Urothelium cell line (cell line): ENCODE data around the gene KAT7.

Experiments used
- DNase-seq: peaks from one replicate; pipeline ENCODE4 v3.0.0; 2011; ENCODE audit warnings: low spot score, mixed read lengths
- FAIRE-seq: peaks from 2 replicates; lab custom pipeline; 2011; peaks lifted over from hg19 to GRCh38; lab: Jason Lieb, UNC

KAT7 gene

DNA sequence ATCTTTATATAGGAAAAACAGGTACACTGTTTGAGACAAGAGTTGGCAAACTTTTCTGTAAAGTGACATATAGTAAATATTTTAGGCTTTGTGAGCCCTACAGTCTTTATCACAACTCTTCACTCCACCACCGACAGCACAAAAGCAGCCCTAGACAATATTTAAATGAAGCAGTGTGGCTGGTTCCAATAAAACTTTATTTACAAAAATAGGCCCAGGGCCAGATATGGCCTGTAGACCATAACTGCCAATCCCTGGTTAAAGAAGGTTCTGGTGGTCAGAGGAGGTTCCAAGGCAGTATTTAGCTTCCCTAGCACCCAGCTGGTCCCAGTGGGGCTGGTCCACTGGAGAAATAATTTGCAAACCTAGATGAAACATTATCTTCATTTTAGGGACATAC lies 28.2 kb upstream of the KAT7 start:
- FAIRE-seq (no peak), DNase-seq (no peak)

DNA sequence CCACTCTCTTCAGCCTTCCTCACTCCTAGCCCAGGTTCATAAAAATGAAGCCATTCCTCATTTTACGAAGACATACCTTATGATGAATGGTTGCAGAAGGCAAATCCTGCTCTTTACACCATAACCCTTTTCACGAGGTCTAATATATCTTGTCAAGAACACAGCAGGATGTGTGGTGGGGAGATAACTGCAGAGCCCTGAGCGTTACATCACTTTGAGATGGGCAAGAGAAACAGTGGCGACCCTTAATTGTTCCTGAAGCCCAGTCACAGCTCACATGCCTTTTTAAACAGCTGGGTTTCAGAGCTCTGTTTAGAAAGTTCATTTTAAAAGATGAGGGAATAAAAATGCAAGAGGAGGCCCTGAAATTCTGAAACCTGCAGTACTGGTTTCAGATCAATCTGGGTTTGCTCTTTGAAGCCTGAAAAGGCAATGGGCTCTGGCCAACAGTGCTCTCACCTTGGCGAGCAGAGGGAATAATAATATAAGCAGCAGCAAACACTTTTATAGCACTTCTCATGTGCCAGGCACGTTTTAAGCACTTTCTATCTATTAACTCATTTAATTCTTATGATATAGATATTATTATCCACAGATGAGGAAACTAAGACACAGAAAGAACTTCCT lies 27.4 kb upstream of the KAT7 start:
- FAIRE-seq = no peak

DNA sequence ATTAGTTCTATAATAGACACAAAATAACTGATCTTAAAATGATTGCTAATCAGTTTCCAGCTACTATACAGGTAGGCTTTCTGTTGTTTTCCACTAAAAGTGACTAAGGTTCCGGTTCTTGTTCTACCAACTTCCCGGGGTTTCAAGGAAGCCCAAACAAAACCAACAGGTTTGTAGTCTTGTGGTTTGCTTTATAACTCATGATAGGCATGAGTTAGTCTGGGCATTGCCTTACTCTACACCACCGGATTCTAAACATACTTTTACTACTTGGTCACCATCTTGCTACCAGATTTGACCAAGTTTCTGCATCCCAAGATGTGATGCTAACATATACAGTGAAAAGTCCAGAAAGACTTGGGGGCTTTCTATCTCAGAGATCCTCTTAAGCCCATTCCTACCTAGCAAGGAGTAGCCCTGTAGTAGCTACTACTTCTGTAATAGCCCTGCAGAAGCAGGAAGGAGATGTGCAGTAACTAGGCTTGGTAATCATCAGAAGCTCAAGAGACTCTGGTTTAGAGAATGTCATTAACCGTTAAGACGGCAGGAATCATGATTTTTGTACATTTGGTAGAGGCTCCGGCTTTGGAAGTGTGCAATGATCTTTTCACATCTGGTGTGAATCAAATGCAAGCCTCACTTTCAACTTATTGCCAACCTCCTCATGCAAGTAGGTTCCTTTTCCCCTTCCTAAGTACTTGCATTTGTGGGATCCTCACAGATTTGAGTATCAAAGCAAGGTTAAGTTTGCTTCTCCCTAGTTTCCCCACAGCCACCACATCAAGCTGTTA lies 26.1 kb upstream of the KAT7 start:
- DNase-seq (no peak), FAIRE-seq (no peak)

More for the DNA sequence above, 27.4 kb upstream of the KAT7 start:
- no peak for DNase-seq

DNA sequence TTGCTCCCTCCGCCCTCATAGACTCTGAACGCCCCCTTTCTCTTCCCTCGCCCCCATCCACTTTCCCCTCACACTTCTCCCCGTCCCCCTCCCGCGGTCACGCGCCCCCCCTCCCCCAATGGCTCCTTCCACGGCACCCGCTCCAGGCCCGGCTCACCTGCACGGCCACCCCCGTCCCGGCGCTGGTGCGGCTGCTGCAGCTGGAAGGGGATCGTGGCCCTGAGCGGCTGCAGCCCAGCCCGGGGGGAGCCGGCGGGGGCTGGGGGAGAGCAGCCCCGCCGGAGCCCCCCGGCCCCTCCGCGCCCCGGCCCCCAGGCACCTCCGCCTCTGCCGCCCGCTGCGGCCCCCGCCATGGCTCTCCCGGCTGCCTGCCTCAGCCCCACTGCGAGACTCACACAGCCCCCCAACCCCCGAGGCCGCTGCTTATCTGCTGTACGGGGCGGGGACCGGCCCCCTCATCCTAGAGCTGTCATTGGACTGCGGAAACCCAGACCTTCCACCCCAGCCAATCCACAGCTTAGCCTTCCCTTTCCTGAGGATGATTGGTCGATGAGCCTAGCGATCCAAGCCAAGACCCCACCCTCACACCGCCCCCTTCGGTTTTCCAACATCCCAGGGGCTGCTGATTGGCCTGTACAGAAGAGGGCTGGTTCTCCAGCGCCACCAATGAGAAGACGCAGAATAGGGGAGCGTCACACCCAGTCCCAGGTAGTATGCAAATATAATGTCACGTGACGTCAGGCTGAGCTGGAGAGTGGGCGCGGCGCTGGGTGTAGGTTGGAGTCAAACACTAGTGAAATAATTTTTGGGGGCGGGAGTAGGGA lies 24.5 kb upstream of the KAT7 start, which contains the start of gene FAM117A:
TSS of gene FAM117A (minus strand) at position 397 of the 824 bp plus-strand sequence. CDS start at position 353, 44 bp downstream.
- peak; percentile 32 for FAIRE-seq
- DNase-seq = peak; percentile 99

DNA sequence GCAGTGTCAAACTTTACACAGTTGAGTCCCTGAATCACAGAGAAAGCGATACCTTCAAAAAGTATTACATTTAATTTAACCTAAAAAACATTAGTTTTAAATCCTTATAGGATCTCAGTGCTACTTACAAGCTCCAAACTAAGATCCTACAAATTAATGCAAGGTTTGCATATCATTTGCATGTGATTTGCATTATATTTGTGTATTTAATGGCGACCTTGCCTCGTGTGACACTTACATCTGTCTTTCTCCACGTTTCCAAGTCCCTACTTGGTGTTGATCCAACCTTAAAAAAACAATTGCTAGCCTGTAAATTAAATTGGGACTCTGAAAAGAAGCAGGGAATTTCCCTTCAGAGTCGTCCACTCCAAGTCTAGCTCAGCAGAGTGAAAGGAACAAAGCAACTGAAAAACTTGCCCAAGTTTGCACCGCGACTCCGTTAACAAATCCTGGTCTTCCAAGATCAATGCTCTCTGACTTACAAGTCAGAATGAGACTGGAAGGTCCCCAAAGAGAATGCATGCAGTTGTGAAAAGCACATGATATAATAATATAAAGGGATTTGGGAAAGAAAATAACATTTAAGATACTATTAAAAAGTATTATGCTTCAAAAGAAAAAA lies 23.8 kb upstream of the KAT7 start:
- FAIRE-seq (no peak), DNase-seq (no peak)

DNA sequence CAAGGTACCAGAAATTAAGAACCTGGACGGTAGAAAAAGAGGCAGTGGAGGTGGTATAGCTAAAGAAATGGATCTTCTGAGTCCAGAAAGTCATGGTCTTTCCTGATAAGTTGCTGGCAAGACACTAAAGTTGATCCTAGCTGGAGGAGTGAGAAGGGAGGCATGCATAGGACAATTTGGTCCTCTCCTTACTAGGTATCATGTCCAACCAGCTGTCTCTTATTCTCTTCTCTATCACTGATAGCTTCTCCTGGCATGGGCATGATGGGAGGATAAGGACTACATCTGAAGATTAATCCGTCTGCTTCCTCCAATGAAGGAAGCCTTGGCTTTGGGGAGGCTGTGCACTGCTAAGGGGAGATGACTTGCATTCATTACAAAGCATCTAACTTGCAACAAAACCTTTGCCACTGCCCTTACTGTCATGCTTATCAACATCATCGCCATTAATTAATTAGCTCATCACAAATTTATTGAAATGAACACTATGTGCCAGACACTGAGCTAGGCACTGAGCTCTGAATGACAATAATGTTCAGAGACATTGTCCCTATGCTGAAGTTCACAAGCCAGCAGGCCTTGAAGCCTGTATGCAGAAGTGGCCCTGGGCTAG lies 21.5 kb upstream of the KAT7 start:
- FAIRE-seq (no peak), DNase-seq (no peak)

DNA sequence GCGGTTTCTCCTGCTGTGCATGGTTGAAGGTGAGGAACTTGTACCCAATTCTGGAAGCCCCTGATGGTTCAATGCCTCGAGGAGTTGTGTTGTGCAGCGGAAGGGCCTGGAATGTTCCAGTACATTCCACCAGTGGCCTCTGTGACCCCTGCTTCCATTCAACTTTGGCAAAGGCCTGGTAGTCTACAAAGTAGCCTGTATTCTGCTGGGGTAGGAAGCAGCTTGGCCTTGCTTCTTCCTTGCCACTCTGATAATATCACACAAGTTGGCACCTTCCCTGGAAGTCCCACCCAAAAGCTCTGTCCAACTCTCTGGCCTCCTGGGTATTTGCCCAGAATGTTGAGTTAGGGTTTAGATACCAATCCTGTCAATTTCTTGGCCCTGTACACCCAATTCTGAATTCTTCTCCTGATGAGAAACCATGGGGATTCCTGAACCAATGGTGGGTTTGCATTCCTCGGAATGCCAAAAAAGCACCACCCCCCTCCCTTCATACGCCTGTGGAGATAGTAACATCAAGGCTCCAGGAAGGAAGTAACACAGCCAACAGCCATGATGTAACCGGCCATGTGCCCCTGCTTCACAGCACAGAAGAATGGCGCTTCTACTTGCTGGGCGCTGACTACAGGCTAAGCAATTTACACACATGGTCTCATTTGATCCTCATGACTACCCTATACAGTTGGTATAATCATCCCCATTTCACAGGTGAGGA lies 12.8 kb upstream of the KAT7 start:
- DNase-seq = no peak

DNA sequence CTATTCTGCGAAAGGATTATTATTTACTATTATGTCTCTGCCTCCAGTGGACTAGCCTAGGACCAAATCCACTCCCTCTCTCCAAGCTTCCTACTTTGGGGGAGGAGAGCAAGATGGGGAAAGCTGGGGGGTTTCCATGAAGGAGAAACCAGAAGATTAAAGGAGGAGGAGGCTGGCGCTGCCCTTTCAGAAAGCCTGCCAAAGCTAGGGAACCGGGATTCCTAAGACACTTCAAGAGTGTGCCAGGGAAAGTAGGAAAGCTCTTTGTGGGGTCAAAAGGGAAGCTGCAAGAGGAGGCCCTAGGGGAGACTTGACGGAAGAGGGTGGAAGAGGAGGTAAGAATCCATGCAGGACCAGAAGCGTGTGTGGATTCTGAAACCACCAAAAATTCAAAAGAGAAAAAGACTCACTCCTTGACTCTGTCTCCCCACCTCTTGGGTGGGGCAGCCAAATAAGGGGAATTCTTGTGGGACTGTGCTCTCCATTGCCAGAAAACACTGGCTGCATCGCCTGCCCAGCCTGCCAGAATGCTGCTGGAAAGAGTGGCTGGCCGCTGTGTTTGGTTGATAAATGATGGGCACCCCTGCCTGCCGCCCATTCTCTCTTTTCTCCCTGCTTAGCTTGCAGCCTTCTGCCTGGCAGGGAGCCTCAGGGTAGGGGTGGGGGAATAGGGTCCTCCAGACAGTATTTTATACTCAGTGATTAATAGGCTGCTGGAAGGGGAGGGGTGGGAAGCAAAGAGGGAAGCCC lies 11.8 kb upstream of the KAT7 start:
- FAIRE-seq = no peak
- DNase-seq = no peak

More for the DNA sequence above, 12.8 kb upstream of the KAT7 start:
- no peak for FAIRE-seq

DNA sequence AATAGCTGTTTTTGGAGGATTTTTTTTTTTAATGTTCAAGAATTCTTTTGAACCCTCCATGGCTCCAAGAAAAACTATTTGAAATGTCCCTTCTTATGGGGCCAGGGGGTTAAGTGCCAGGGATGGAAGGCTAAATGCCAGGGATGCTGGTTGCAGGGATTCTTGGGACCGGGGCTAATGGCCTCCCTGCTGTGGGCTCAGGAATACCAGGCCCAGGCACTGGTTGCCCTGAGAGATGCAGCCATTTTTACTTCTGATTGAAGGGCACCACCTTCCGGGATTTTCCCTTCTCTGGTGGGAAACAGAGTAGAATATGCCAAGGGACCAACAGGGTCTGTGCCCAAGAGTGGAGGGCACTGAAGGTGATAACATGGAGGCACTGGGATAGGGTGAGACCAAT lies 10.9 kb upstream of the KAT7 start:
- DNase-seq (no peak), FAIRE-seq (no peak)

DNA sequence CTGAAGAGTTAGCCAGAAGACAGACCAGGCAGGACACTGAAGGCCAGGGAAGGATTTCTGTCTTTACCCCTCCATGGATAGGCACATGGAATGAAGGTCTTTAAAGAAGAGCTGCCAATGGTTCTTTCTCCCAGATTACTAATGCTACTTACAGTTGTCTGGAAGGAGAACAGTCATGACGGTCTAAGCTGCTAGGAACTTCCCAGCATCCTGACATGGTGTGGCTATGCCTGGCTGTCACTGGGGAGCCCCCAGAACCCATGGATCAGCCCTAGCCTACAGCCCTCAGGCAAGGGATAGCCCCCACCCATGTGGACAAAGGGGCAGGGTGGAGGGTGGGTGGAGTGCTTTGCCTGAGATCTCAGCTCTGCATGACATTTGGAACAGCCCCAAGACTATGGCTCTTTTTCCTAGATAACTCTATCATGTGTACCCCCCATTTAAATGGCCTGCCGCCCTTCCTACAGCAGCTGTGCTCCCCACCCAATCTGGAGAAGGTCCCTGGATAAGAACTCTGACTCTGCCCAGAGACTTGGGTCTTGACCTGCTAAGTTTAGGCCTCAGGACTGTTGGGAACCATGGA lies 9.2 kb upstream of the KAT7 start:
- DNase-seq = no peak
- FAIRE-seq = no peak

DNA sequence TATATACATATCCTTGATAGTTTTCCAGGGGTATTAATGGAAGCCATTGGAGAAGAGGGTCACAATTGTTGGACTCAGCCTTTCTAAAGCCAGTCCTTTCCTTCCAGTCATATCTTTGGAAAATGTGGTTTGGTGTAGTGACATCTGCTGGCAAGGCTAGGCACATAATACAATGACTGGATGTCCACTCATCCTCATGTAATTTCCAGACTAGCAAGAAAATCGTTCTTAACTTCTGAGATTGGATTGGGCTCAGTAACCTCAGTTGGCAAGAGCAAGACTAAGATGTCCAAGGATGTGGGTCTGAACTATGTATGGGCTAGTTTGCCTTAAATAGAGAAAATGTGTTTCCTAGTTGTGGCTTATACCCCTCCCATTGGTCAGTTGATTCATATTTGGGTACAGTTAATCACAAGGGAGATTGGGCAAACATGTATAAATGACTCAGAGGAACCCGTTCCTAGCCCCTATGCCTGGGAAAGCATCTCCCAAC lies 8.7 kb upstream of the KAT7 start:
- no peak for FAIRE-seq
- peak; percentile 37 for DNase-seq

DNA sequence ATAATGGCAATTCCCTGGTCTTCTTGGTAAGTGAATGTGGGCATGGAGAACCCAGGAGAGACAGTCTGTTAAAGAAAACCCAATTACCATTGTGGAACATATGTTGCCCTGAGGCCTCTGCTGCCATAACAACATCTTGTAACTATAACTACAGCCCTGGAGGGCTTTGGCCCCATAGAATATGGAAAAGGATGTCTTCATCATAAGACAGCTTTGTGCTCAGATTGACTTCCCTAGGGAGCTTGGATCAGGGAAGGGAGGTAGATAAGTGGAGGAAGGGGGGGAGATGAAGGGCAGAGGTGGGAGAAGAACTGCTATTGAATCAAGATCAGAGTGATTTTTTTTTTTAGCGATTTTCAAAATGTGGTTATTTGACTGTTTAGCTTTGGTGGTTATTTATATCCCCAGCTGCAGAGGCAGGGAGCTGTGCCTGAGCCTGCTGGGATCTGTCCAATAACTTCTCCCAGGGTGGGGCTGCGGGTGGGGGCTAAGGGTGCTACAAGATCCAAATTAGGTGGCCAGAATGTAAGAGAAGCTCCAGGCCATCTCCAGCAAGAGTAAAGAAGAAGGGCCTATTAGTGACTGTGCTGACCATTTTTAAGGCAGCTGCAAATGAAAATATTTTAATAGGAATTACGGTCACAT lies 5.3 kb upstream of the KAT7 start:
- FAIRE-seq (no peak), DNase-seq (no peak)

DNA sequence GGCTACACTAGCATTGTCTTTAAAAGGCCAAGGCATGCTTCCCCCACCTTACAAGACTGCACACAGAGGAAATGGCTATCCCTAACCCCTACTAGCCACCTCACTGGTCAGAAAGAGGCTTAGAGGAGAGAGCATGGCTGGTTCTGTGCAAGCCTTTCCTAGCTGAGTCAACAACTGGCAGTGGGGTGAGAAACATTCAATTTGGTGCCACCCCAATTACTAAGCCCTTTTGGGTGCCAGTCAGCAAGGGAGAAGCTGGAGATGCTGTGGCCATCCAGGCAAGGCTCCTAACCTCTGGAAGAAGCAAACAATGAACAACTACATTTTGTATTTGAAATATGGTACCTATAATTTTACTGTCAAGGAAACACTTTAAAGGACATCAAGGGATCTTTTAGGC lies 4.7 kb upstream of the KAT7 start:
- FAIRE-seq = no peak
- DNase-seq = no peak

DNA sequence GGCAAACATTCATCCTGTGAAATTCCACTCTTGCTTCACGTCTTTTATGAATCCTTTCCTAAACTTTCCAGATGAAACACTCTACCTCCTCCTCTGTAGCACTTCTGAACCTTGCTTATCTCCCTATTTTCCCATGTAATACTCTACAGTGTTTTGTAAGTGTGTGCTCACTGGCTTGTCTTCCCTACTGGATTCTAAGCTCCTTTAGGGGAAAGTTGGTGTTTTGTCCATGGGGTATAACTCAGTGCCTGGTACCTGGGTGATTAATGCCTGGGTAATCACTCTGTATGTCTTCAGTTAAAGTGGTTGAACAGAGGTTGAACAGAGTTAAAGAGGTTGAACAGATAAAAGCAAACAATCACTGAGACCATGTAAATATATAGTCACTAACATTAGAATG lies 3.8 kb upstream of the KAT7 start:
- FAIRE-seq (no peak), DNase-seq (no peak)

DNA sequence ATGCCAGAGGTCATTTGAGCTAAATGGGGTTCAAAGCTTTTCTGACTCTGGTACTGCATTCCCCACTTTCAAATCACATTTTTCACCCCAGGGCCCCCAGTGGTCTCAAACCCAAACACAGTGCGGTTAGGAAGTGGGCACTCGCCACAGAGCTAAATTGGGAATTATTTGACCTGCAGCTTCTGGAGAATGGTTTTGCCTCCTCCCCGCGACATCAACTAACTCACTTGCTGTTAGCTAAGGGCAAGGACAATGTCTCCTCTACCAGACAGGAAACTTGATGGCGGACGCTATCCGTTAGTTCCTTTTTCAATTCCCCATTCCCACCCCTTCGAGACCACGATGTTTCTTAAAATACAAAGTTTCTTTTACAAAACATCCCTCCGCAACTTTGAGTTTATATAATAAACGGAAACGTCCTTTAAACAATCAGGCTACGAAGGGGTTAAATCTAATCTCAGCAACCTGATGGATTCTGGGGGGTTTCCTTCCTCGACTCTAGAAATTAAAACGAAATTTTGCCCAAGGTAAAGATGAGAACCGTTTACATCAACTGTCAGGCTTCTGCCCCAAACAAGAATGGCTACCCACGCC lies 500 bp upstream of the KAT7 start:
- no peak for DNase-seq
- FAIRE-seq = no peak

DNA sequence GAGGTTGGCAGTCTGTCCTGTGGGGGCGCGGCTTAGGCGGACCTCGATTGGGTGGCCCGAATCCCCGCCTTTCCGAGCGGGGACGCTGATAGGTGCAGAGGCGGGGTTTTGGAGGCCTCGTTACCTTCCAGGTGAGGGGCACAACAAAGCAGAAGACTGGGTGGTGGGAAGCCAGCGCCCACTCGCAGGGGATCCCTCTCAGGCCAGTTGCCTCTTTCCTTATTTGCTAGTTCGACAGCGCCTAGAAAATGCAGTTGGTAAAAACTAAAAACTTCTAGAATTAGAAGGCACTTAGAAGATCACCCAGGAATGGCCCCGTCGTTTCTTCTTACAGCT lies 730 bp downstream of the KAT7 start:
- FAIRE-seq = no peak
- DNase-seq = no peak

DNA sequence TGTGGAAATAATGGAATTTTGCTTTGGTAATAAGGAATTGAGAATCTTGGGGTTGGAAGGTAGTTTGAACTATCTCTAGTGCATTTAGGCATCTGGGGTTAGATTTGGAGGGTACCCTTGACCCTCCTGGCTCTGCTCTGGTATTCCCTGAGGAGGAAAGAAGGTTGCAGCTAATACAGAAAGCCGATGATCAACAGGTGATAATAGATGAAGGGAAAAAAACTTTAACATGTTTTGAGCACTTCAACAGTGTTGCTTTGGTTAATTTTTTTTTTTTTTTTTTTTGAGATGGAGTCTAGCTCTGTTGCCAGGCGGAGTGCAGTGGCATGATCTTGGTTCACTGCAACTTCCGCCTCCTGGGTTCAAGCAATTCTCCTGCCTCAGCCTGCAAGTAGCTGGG lies 4.8 kb downstream of the KAT7 start:
- FAIRE-seq = no peak

DNA sequence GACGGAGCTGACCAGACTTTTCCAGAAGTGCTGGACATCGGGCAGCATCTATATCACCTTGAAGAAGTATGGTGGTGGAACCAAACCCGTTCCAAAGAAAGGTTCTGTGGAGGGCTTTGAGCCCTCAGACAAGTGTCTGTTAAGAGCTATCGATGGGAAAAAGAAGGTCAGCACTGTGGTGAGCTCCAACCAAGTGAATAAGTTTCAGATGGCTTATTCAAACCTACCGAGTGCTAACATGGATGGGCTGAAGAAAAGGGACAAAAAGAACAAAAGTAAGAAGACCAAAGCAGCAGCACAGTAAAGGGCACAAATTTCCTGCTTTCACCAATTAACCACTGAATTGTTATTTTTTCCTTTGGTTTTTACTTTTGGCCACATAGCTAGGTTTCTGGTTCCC lies 6.9 kb downstream of the KAT7 start:
- FAIRE-seq (no peak), DNase-seq (no peak)

More for the DNA sequence above, 4.8 kb downstream of the KAT7 start:
- no peak for DNase-seq
